ENCODE results near the gene EBPL.

- TF ChIP-seq CTCF (IDR thresholded peaks at IDR 0.05; ENCODE audit: low read depth, low read length): no peak
- no peak for TF ChIP-seq POLR2A (IDR thresholded peaks at IDR 0.05; ENCODE audit: extremely low read depth, insufficient read length)
- no peak for TF ChIP-seq MAX (IDR thresholded peaks at IDR 0.05; ENCODE audit: low read depth, low read length)
Observed at GRCh38 chr13:49655906-49656305, 35.4 kb downstream of the EBPL start.
